A673 (cell line): ENCODE measurements around the gene NR1D1.
"Not testable (repeated sequence)": the region's sequence is repeated elsewhere in the genome, so short reads cannot be mapped to it uniquely, and the experiment has no call there.

Source experiments
- CTCF ChIP-seq: fragments of 300-800, 200-600 bp; sonication (generic); conservative IDR thresholded peaks from 2 replicates; pipeline ENCODE4 v1.5.1; 2017; ENCODE audit warnings: low read depth, mild to moderate bottlenecking, antibody characterized with exemption, low read length, moderate library complexity, mixed read lengths
- EZH2 ChIP-seq: fragments of 200-600 bp; sonication (generic); IDR thresholded peaks from 2 replicates; pipeline ENCODE4 v1.6.1; 2017; ENCODE audit warnings: borderline replicate concordance, low read depth, mild to moderate bottlenecking, mixed read lengths, antibody characterized with exemption, low read length; ENCODE audit not compliant: poor library complexity, severe bottlenecking

- TF ChIP-seq EZH2, CTCF: not testable (repeated sequence)
These were observed 42.8 kb upstream of the NR1D1 start for GRCh38 chr17:40143166-40143565.
